ENCODE measurements around the gene CASKIN1. TPM values are rescaled to one million over a fixed set of nuclear protein-coding genes. Genes with fewer than 3 reads are reported as not detected.

The CASKIN1 gene
- total and polyA plus RNA-seq, 2 of the 8 experiments (the other 6 are each of a cell fraction or from before 2014, with no cell fraction given): 1.2 to 6.4 TPM

GRCh38 chr16:2208308-2208707 is 11.9 kb upstream of the CASKIN1 start:
- CTCF ChIA-PET (ENCODE audit: partially characterized antibody): interaction anchor here (0.9 to 2.3 kb wide), 2 partner anchors 9 to 39 kb away, joined by 3 to 6 read pairs; no protein-coding TSS in a partner anchor
- TF ChIP-seq CHD2 (IDR thresholded peaks at IDR 0.05; ENCODE audit: low read length): no peak
- no peak for TF ChIP-seq TBP (IDR thresholded peaks at IDR 0.05; ENCODE audit: low read depth, low read length)
- TF ChIP-seq USF2 (IDR thresholded peaks at IDR 0.05; ENCODE audit: low read length): no peak
- no peak for TF ChIP-seq EGR1 (IDR thresholded peaks at IDR 0.05; ENCODE audit: borderline replicate concordance, low read depth, low read length)
- no peak for TF ChIP-seq TCF12 (IDR thresholded peaks at IDR 0.05; ENCODE audit: low read depth, low read length)
- TF ChIP-seq POU5F1 (IDR thresholded peaks at IDR 0.05; ENCODE audit: low read depth, low read length): no peak
- TF ChIP-seq EZH2 (IDR thresholded peaks at IDR 0.05; ENCODE audit: low read depth, low read length, severe bottlenecking): no peak
- no peak for TF ChIP-seq NRF1 (IDR thresholded peaks at IDR 0.05; ENCODE audit: low read depth, low read length)
- TF ChIP-seq SAP30 (IDR thresholded peaks at IDR 0.05; ENCODE audit: insufficient read depth, insufficient replicate concordance, low read length): no peak
- TF ChIP-seq TAF7 (optimal IDR thresholded peaks at IDR 0.05; ENCODE audit: borderline replicate concordance, low read depth, low read length): no peak
- TF ChIP-seq JUN (IDR thresholded peaks at IDR 0.05; ENCODE audit: low read depth, low read length): no peak
- no peak for TF ChIP-seq EP300 (IDR thresholded peaks at IDR 0.05; ENCODE audit: borderline replicate concordance in 1 of 2, low read depth in 2 of 2, low read length in 2 of 2)
- no peak for TF ChIP-seq BACH1 (IDR thresholded peaks at IDR 0.05; ENCODE audit: low read length)

More at GRCh38 chr16:2208308-2208707, 11.9 kb upstream of the CASKIN1 start:
- Histone ChIP-seq H3K4ac (replicated peaks; ENCODE audit: insufficient read length, low read depth, low read length) (no peak overlapping the region), H3K36me3 (ENCODE audit: control insufficient read depth in 2 of 4, insufficient read depth in 4 of 4, low read length in 3 of 4) (peaks cover 8 to 42% (median 19%) of the 10 kb centered on the region in 4 experiments; a peak in 6 of 8 replicates), H2BK15ac (ENCODE audit: low read length) (no peak overlapping the region), H2AFZ (ENCODE audit: low read length) (no peak overlapping the region), H3K79me1 (ENCODE audit: low read depth, low read length) (peaks cover 10% of the 10 kb centered on the region), H3K9me3 (ENCODE audit: insufficient read depth in 2 of 2, low read depth in 1 of 2, low read length in 1 of 2) (no peaks in the 10 kb centered on the region), H3K4me2 (ENCODE audit: insufficient read depth in 1 of 2, low read depth in 2 of 2, low read length in 2 of 2) (no peak overlapping the region), H3K14ac (ENCODE audit: insufficient read length) (no peak overlapping the region), H4K5ac (ENCODE audit: insufficient read length, low read depth, low read length) (no peak overlapping the region), H3K27ac (ENCODE audit: low read depth, low read length) (no peak overlapping the region), H3K23me2 (ENCODE audit: low read depth, low read length) (peaks cover 14% of the 10 kb centered on the region; the same call in 1 of the 2 replicates), H3K4me1 (replicated peaks in 1 of 4; ENCODE audit: control insufficient read depth in 3 of 4, insufficient read depth in 4 of 4, low read length in 3 of 4) (peaks cover 0 to 23% (median 12%) of the 10 kb centered on the region in 4 experiments; a peak in 6 of 7 replicates), H2BK120ac (replicated peaks; ENCODE audit: low read depth, low read length) (no peak overlapping the region), H3K56ac (replicated peaks; ENCODE audit: insufficient read length, low read depth, low read length) (no peak overlapping the region), H2BK20ac (ENCODE audit: low read length) (no peak overlapping the region), H3K18ac (ENCODE audit: extremely low read depth, low read length) (no peak overlapping the region), H4K91ac (replicated peaks; ENCODE audit: insufficient read length, low read length) (no peak overlapping the region), H3K27me3 (replicated peaks in 1 of 4; ENCODE audit: control insufficient read depth in 3 of 4, extremely low read depth in 1 of 4, insufficient read depth in 3 of 4, low read length in 3 of 4) (no peaks in the 10 kb centered on the region), H2BK12ac (ENCODE audit: low read depth, low read length) (no peak overlapping the region), H3K9ac (replicated peaks in 1 of 4; ENCODE audit: extremely low read depth in 1 of 4, low read depth in 3 of 4, low read length in 3 of 4) (no peak overlapping the region), H4K20me1 (replicated peaks in 1 of 2; ENCODE audit: control insufficient read depth in 1 of 2, insufficient read depth in 2 of 2, low read length in 2 of 2) (peaks cover 8 to 31% of the 10 kb centered on the region in 2 experiments), H3K79me2 (ENCODE audit: control insufficient read depth in 1 of 2, insufficient read depth in 2 of 2, low read length in 2 of 2) (peaks cover 0 to 14% of the 10 kb centered on the region in 2 experiments; a peak in 2 of 4 replicates), H2BK5ac (ENCODE audit: low read depth, low read length) (no peak overlapping the region), H3K4me3 (ENCODE audit: extremely low read depth in 1 of 4, insufficient read depth in 2 of 4, low read depth in 3 of 4, low read length in 4 of 4) (no peak overlapping the region), H2AK5ac (ENCODE audit: low read depth, low read length) (no peak overlapping the region), H3K23ac (ENCODE audit: insufficient read length) (no peak overlapping the region), H4K8ac (ENCODE audit: extremely low read depth, insufficient read depth, low read length) (no peak overlapping the region; the same call in 1 of the 2 replicates)
- POLR2A ChIA-PET (ENCODE audit: partially characterized antibody): interaction anchor here (0.7 to 15.1 kb wide), 12 partner anchors 11 to 324 kb away, joined by 3 to 156 read pairs (median 8); partner anchors contain the start of genes CASKIN1, E4F1, ECI1 and TRAF7
- DNase-seq (ENCODE audit: low read depth in 1 of 2, low spot score in 2 of 2) (no peak), FAIRE-seq (no peak)
- 98% methylated on average over 20 of the region's 23 CpGs; no CpG with 5 or more reads in 1 of the 2 experiments for WGBS, 2 experiments (ENCODE audit: extremely low coverage in 1 of 2, insufficient coverage in 1 of 2, insufficient read length in 1 of 2, insufficient replicate concordance in 2 of 2, low coverage in 1 of 2, low lambda C conversion rate in 2 of 2, missing lambda C conversion rate in 1 of 2)

Data from H1 (cell line).